Inferior parietal cortex (tissue), 1 donor: Measurements from ENCODE around the gene BRCA1.
"Not testable (repeated sequence)": the region's sequence is repeated elsewhere in the genome, so short reads cannot be mapped to it uniquely, and the experiment has no call there.

Source experiments
- DNase-seq: peaks from one replicate; pipeline ENCODE4 v3.0.0-alpha.2; 2016; ENCODE audit errors: extremely low spot score

Gene BRCA1

DNA sequence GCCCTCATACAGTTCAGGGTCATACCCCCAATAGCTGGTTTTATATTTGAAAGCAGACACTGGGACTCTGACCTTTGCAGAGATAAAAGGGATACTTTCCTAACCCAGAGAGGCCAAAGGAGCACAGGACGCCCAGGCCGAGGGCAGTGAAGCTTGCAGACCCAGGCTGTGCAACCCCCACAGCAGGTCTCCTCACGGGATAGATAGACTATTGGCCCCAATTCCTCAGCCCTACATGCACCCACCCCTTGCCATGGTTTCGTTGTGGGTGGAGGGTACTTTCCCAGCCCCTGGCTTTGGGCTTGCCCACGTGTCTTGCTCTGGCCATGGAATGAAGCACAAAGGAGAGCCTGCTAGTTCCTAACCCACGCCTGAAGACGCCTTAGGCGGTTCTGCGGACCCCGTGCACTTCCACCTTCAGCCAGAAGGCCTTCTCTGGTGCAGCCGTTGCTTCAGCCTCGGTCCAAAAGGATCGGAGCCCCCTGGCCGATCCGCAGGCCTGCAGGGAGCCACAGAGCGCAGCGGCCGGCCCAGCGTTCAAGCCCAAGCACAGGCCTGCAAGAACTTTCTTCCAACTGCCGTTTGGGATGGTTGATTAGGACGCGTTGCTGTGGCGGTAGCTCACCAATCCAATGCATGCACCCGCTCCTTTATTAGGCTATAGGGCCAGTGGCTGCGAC, 9.8 kb upstream of the BRCA1 start:
- no peak for DNase-seq

DNA sequence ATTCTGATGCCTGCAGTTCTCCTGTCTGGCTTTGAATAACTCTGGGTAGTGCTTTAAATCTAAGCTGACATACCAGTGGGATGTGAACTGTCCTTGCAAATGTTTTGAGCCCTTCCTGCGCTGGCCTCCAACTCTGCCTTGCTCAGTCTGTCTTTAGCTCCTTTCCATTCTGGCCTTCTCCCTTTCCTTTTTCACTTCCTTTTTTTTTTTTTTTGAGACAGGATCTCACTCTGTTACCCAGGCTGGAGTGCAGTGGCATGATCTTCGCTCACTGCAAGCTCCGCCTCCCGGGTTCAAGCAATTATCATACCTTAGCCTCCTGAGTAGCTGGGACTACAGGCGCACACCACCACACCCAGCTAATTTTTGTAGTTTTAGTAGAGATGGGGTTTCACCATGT, 8.3 kb upstream of the BRCA1 start:
- DNase-seq: not testable (repeated sequence)

DNA sequence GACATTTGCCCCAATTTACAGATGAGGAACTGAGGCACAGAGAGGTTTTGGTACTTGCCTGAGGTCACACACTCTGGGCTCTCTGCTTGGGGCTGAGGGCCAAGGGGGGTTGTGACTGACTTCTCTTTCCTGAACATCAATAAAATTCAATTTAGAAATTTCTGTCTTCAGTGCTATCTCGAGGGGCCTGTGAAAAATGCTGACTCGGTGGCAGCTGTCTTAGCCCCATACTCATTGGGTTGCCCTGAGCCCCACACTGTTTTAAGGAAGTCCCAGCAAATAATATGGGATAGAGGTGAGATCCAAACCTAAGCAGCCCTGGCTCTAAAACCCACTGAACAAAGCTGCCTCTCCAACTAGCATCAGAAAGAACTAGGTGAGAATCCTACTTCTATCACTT, 7.0 kb upstream of the BRCA1 start:
- no peak for DNase-seq

DNA sequence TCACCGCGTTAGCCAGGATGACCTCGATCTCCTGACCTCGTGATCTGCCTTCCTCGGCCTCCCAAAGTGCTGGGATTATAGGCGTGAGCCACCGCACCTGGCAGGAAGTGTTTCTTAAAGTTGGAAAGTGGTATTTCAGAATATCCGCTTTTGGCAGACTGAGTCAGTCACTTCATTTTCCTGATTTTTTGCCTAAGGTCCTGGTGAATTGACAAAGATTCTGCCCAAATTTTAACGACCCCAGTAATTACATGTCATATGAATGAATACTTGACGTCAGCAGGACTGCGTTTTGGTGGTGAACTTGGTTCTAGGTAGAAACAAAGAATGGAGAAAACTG, 4.5 kb upstream of the BRCA1 start:
- no peak for DNase-seq

DNA sequence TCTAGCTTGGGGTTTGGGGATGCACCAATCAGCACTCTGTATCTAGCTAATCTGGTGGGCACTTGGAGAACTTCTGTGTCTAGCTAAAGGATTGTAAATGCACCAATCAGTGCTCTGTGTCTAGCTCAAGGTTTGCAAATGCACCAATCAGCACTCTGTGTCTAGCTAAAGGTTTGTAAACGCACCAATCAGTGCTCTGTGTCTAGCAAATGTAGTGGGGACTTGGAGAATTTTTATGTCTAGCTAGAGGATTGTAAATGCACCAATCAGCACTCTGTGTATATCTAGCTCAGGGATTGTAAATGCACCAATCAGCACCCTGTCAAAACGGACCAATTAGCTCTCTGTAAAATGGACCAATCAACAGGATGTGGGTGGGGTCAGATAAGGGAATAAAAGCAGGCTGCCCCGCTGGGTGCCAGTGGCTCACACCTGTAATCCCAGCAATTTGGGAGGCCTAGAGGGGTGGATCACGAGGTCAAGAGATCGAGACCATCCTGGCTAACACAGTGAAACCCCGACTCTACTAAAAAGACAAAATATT, 2.2 kb upstream of the BRCA1 start:
- DNase-seq: not testable (repeated sequence)

DNA sequence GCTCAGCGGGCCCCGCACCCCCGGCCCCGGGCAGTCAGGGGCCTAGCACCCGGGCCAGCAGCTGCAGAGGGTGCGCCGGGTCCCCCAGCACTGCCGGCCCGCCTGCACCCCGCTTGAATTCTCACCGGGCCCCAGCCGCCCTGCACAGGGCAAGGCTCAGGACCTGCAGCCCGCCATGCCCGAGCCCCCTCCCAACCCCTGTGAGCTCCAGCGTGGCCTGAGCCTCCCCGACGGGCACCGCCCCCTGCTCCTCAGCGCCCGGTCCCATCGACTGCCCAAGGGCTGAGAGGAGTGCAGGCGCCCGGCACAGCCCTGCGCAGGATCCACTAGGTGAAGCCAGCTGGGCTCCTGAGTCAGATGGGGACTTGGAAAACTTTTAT, 1.7 kb upstream of the BRCA1 start:
- DNase-seq: no peak

DNA sequence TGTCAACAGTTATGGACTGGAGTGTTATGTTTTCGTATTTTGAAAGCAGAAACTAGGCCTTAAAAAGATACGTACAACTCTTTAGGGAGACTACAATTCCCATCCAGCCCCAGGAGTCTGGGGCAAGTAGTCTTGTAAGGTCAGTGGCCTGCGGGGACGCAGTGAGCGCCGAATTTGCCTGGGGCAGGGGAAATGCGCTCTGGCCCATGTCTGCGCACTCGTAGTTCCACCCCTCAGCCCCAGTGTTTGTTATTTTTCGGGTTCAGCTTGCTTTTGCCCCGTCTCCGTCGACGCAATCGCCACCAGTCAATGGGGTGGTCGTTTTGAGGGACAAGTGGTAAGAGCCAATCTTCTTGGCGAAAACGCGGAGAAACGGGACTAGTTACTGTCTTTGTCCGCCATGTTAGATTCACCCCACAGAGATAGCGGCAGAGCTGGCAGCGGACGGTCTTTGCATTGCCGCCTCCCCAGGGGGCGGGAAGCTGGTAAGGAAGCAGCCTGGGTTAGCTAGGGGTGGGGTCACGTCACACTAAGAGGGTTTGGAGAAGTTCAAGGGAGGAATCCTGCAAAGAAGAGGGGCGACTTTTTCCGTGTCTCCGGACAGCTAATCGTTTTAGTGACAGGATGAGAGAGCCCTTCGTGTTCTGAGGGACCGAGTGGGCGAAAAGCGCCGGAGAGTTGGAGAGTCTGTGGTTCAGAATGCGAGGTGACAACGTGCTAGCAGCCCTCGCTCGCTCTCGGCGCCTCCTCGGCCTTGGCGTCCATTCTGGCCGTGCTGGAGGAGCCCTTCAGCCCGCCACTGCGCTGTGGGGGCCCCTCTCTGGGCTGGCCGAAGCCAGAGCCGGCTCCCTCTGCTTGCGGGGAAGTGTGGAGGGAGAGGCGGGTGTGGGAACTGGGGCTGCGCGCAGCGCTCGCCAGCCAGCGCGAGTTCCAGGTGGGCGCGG, 1.1 kb upstream of the BRCA1 start:
- no peak for DNase-seq

DNA sequence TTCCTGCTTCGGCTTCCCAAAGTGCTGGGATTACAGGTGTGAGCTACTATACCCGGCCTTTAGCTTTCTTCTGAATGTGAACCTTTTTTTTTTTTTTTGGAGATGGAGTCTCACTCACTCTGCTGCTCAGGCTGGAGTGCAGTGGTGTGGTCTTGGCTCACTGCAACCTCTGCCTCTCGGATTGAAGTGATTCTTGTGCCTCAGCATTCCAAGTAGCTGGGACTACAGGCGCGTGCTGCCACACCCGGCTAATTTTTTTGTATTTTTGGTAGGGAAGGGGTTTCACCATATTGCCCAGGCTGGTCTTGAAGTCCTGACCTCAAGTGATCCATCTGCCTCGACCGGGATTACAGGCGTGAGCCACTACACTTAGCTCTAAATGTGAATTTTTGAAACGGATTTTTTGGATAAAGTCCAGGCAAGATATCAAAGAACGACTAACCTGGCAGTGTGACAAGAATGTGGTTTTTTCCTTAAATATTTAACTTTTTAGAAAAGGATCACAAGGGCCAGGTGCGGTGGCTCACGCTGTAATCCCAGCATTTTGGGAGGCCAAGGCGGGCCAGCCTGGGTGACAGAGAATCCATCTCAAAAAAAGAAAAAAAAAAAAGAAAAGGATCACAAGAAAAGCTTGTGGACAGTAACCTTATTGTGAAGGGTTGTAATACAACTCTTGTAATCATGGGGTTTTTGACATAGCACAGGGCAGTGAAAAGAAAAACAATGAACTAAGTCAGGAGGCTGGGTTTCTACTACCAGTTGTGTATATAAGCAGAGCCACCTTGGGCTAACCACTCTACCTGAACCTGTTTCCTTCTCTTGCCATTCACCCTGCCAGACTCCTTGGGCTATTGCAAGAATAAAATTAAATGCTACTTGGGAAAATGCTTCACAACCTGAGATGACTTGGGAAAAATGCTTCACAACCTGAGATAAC, 6.2 kb downstream of the BRCA1 start:
- DNase-seq: no peak

DNA sequence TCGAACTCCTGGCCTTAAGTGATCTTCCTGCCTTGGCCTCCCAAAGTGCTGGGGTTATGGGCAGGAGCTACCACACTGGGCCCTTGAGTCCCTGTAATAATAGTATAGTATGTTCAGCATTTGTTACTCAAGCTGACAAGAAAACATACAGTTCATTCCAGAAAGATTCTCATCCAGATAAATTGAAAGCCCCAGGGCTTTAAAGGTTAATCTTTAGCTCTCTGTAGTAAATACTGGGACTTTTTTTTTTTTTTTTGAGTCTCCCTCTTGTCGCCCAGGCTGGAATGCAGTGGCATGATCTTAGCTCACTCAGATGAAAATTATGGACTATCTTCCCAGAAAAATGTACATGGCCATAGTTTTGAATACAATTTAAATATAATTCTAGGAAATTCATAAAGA, 11.0 kb downstream of the BRCA1 start:
- DNase-seq: no peak

DNA sequence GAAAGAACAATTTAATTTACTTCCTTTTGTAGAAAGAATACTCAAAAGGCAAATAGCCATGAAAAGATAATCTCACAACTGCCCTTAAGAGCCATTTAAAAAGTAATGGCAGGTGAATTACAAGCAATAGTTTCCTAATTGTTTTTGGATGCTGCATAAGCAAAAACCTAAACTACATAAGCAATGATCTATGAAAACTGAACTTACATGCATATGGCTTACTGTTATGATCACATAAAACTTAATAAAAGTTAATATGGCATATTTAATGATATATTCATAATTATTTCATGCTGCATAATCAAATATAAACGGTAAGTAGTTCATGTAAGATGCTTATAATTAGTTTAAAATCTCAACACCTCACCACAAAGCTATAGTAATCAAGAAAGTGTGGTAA, 18.6 kb downstream of the BRCA1 start:
- DNase-seq: no peak

DNA sequence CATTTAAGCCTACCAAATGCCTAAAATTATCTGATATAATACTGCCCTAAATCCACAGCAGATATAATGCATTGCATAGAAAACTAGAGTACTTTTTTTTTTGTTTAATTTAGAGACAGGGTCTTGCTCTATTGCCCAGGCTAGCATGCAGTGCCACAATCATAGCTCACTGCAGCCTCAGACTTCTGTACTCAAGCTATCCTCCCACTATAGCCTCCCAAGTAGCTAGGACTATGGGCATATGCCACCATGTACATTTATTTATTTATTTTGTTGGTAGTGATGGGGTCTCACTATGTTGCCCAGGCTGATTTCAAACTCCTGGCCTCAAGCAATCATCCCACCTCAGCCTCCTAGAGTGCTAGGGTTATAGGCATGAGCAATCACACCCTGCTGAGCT, 20.0 kb downstream of the BRCA1 start:
- no peak for DNase-seq

DNA sequence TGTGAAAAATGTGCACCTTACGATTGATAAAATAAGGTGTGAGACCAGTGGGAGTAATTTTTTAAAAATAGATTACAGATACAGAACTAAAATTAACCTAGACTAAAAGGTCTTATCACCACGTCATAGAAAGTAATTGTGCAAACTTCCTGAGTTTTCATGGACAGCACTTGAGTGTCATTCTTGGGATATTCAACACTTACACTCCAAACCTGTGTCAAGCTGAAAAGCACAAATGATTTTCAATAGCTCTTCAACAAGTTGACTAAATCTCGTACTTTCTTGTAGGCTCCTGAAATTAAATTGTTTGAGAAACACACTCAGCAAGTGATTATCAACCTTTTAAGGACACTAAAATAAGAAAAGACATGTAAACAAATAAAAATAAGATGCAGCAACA, 20.5 kb downstream of the BRCA1 start:
- no peak for DNase-seq

DNA sequence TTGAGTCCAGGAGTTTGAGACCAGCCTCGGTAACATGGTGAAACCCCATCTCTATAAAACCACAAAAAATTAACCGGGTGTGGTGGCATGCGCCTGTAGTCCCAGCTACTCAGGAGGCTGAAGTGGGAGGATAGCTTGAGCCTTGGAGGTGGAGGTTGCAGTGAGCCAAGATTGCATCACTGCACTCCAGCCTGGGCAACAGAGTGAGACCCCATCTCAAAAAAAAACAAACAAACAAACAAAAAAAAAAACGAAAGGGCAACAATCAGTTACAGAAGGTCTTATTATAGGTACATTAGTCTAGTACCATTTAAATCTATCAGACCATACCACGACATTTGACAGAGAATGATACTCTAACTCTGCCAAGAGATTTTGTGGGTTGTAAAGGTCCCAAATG, 29.8 kb downstream of the BRCA1 start:
- DNase-seq: not testable (repeated sequence)

DNA sequence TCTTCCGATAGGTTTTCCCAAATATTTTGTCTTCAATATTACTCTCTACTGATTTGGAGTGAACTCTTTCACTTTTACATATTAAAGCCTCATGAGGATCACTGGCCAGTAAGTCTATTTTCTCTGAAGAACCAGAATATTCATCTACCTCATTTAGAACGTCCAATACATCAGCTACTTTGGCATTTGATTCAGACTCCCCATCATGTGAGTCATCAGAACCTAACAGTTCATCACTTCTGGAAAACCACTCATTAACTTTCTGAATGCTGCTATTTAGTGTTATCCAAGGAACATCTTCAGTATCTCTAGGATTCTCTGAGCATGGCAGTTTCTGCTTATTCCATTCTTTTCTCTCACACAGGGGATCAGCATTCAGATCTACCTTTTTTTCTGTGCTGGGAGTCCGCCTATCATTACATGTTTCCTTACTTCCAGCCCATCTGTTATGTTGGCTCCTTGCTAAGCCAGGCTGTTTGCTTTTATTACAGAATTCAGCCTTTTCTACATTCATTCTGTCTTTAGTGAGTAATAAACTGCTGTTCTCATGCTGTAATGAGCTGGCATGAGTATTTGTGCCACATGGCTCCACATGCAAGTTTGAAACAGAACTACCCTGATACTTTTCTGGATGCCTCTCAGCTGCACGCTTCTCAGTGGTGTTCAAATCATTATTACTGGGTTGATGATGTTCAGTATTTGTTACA, 30.9 kb downstream of the BRCA1 start:
- peak; percentile 23 for DNase-seq

DNA sequence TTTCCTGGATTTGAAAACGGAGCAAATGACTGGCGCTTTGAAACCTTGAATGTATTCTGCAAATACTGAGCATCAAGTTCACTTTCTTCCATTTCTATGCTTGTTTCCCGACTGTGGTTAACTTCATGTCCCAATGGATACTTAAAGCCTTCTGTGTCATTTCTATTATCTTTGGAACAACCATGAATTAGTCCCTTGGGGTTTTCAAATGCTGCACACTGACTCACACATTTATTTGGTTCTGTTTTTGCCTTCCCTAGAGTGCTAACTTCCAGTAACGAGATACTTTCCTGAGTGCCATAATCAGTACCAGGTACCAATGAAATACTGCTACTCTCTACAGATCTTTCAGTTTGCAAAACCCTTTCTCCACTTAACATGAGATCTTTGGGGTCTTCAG, 32.3 kb downstream of the BRCA1 start:
- DNase-seq: no peak

DNA sequence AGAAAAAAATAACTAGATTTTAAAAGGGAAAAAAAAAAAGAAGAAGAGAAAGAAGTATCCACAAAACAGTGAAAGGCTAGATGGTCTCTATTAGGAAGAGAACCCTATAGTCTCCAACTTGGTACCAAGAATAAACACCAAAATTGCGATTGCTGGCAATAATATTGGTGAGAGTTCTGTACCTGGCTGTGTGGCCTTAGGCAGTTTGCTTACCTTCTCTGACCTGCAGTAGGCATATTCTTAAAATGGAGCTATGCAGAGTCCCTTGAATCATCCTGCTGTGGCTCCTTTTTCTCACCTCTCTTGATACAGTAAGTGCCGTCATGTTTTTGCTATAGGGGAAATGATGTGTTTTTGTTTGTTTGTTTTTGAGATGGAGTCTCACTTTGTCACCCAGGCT, 35.1 kb downstream of the BRCA1 start:
- no peak for DNase-seq

DNA sequence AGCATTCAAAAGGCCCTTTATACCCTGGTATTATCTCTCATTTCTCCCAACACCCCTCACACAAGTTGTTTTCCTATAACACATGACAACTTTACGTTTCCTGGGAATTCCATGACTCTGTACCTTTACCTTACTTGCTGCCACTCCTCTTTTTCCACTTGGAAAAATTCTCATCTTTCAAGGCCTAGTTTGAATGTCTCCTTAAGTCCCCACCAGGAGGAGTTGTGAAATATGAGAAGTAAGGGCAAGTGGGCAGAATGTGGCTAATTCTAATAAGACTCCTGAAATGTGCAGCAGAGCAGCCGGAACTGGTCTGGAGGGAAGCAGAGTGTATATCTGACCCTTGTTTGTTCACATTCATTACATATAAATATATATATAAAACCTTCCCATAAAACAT, 39.7 kb downstream of the BRCA1 start:
- DNase-seq: no peak

DNA sequence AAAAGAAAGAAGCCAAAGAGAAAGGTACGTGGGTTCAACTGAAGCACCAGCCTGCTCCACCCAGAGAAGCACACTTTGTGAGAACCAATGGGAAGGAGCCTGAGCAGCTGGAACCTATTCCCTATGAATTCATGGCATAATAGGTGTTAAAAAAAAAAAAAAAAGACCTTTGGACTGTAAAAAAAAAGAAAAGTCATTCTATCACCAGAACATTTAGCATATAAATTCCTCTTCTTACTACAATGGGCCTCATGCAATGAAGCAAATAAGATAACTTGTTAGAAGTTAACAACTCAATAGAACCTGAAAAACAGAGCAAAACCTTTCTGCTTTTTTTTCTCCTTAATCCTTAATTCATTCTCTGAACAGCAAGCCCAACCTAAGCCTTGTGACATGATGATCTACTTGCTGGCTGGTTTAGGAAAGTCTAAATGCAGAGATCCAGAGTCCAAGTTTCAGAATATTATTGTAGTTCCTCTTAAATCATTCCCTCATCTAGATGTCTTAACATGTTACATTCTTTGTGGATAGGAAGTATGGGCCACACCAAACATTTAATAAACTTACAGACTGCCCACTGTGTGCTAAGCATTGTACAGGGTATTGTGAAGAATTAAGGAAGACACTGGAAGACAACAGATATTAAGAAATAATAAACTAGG, 45.4 kb downstream of the BRCA1 start:
- no peak for DNase-seq

DNA sequence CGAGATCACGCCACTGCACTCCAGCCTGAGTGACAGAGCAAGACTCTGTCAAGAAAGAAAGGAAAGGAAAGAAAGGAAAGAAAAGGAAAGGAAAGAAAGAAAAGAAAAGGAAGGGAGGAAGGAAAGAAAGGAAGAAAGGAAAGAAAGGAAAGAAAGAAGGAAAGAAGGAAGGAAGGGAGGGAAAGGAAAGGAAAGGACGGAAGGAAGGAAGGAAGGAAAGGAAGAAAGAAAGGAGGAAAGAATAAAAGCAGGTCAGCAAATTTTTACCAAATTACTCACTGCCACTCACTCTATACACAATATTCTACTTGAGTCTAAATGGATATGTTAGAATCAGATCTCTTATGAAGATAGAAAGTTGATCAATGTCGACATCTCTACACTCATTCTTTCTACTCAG, 50.3 kb downstream of the BRCA1 start:
- DNase-seq: no peak

DNA sequence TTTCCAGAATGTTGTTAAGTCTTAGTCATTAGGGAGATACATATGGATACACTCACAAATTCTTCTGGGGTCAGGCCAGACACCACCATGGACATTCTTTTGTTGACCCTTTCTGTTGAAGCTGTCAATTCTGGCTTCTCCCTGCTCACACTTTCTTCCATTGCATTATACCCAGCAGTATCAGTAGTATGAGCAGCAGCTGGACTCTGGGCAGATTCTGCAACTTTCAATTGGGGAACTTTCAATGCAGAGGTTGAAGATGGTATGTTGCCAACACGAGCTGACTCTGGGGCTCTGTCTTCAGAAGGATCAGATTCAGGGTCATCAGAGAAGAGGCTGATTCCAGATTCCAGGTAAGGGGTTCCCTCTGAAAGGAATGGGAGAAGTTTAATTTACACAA, 54.3 kb downstream of the BRCA1 start:
- no peak for DNase-seq

DNA sequence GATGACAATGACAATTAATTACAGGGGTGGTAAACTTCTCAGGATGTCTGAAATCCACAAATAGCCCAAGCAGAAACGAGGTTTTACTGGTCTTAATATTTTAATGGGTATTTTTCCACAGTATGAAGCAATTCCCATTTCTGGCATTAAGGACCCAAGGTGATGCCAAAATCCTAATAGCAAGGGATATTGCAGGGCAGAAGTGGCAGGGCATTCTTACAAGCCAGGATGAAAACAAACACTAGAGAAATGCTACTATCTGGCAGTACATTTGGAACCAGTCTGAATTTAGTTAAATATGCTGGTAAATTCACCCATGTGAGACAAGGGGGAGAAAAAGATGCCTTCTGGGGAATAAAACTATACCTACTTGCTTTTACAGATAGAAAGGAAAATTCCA, 54.9 kb downstream of the BRCA1 start:
- no peak for DNase-seq
